NCI-H1436 treated with DMSO at 0.1 percent for 48 hours (cell line): ENCODE measurements around the gene TMEM185A.
"Not testable (repeated sequence)": the region's sequence is repeated elsewhere in the genome, so short reads cannot be mapped to it uniquely, and the experiment has no call there.

Experiments
- DNase-seq: peaks from one replicate; lab custom pipeline; 2025; lab: John Stamatoyannopoulos, UW

The TMEM185A gene

DNA sequence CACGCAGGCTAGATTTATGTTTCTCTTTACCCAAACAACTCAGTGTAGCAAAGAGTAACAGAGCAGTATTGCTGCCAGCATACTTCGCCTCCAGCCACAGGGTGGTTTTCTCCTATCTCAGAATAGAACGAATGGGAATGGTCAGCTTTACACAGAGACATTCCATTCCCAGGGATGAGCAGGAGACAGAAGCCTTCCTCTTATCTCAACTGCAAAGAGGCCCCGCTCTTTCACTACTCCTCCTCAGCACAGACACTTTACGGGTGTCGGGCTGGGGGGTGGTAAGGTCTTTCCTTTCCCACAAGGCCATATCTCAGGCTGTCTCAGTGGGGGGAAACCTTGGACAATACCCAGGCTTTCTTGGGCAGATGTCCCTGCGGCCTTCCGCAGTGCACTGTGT is 4.8 kb downstream of the TMEM185A start:
- DNase-seq = not testable (repeated sequence)

DNA sequence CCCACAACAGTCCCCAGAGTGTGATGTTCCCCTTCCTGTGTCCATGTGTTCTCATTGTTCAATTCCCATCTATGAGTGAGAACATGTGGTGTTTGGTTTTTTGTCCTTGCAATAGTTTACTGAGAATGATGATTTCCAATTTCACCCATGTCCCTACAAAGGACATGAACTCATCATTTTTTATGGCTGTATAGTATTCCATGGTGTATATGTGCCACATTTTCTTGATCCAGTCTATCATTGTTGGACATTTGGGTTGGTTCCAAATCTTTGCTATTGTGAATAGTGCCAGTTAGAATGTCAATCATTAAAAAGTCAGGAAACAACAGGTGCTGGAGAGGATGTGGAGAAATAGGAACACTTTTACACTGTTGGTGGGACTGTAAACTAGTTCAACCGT is 11.9 kb downstream of the TMEM185A start:
- not testable (repeated sequence) for DNase-seq

DNA sequence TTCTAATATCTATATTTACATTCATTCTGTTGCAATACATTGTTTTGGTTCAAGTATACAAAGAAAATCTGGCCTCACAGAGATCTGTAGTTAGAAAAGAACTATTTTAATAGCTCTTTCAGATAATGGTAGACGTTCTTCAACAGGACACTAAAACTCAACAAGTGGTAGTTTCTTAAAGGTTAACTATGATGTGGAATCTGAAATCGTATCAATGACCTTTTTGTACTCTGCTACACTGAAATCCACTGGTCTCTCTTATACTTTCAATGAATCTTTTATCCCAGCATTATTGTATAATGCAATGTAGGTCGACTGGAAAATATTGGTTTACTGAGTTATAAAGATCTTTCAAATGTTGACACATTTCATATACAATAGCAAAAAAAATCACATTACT is 12.7 kb downstream of the TMEM185A start:
- DNase-seq = no peak

DNA sequence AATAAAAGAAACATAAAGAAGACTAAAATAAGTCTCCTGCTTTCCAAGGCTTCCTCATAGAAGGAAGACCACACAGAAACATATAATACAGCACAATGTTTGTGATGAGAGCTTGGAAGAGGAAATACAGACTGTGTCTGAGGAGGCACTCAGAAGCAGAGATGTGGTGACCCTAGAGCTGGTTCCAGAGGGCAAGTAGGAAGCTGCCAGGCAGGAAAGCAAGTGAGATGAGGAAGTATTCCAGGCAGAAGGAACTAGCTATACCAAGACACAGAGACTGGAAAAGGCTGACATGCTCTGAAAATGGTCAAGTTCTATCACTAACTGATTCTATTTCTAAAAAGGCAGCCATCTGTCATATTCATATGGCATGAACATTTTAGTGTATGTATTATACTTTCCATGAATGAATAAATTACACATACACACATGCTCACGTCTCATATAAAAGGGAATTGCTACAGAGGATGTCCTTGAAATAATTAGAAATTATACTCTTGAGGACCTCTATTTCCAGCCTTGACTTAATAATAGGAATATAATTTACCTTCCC is 19.9 kb downstream of the TMEM185A start:
- no peak for DNase-seq

DNA sequence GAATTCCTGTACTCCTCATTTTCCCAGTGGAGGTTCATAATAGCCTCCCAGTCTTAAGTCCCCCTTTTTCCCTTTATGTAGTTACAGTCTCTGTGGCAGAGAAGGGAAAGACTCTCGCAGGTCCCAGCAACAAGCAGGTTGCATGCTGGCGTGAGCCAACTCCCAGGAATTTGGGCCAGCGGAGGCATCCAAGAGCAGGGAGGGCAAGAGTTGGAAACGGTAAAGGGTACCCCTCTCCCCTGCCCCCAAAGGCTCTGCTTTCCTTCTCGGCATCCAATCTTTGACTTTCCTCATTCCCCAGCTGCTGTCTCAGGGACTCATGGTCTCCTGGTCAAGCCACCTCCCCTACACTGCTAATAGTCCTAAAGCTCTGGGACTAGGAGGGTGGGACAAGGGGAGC is 21.1 kb downstream of the TMEM185A start:
- no peak for DNase-seq

DNA sequence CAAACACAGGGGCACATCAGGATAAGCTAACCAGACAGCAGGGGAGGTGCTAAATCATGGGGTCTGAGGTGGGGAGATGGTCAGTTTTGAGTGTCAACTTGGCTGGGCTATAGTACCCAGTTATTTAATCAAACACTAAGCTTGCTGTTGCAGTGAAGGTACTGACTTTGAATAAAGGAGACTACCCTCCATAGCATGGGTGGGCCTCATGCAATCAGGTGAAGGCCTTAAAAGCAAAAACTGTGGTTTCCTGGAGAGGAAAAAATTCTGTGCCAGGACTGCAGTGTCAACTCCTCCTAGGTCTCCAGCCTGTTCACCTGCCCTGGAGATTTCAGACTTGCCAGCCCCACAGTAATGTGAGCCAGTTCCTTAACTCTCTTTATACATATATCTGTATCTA is 23.9 kb downstream of the TMEM185A start:
- DNase-seq = no peak

DNA sequence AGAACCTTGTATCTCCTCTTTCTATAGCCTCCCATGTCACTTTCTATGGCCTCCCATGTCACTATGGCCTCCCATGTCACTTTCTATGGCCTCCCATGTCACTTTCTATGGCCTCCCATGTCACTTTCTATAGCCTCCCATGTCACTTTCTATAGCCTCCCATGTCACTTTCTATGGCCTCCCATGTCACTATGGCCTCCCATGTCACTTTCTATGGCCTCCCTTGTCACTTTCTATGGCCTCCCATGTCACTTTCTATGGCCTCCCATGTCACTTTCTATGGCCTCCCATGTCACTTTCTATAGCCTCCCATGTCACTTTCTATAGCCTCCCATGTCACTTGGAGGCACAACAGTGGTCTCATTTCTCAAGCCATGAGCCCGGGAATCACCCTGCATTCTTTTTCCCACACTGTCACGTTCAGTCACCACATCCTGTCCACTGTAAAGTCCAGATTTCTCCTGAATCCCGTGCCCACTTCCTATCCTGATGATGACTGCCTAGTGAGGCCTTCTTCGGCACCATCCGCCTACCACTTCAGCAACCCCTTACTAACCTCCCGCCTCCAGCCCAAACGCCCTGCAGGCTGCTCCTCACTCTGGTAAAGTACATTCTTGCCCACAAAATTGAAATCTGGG is 26.2 kb downstream of the TMEM185A start:
- not testable (repeated sequence) for DNase-seq

DNA sequence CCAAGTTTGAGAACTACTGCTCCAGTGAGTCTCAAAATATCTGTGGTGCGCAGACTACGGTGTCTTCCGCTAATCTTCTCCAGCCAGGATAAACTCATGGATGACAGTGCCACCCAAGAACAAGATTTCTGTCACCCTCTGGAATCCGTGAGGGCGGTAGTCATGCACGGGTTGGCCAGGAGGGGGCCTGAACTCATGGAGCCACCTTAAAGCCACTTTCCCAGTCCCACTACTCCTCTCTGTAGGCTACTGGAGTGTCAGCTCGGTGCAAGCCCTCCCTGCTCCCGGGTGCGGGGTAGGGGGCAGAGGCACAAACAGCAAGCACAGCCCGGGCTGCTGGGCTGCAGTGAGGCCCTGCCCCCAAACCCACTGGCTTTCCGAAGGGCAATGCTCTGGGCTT is 33.0 kb downstream of the TMEM185A start:
- DNase-seq = not testable (repeated sequence)

DNA sequence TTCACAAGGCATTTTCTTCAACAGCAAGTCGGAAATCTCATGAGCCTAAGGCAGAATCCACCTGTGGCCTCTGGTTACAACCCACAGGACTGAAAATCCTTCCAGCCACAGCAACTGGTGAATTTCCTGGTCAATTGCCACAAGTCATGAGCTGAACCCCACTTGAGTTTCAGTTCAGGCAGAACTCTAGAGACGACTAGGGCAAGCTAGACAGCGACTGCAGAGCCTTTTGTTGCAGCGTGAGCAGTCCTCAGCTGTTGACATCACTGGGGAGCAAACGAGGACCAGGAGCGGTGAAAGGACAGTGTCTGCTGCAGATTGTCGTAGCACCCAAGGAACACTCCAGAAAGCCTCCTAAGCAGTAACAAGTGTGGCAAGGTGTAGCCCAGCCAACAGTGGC is 35.6 kb downstream of the TMEM185A start:
- not testable (repeated sequence) for DNase-seq

DNA sequence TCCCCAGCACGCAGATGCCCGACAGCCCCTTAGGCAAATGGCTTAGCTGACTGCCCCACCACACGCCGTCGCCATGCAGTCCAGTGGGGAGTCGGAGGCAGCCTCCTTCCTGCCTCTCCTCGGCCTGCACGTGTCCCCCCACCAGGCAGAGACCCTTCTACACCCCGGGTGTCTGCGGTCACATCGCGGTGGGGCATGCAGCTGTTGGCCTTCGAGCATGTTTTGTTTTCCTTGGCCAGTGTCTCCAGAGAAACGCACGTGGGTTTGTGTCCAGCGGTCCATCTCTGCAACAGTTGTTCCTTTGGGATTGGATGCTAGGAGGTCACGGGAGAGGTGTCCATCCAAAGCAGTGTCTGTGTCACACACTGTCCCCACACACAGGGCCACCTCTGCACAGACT is 36.4 kb downstream of the TMEM185A start, which contains the start of gene HSFX2:
HSFX2 (minus strand) TSS at position 101 of the 400 bp plus-strand sequence. CDS start 614 bp downstream, outside the sequence.
- not testable (repeated sequence) for DNase-seq

DNA sequence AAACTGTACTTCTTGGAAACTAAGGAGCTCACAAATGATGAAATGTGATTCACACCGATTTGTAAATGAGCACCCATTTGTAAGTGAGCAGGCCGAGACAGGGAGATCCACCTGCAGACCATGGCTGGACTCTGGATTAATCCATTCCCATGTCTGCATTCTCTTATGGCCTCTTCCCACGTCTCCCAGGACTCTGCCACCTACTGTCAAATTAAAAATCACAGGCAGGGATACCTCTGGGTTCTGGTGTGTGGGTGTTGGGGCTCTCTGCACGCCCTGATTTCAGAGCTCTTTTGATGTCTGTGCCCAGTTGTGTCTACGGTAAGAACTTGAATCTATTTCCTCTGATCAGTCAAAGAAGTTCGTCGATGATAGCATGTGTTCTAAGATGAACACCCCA is 40.6 kb downstream of the TMEM185A start:
- not testable (repeated sequence) for DNase-seq

DNA sequence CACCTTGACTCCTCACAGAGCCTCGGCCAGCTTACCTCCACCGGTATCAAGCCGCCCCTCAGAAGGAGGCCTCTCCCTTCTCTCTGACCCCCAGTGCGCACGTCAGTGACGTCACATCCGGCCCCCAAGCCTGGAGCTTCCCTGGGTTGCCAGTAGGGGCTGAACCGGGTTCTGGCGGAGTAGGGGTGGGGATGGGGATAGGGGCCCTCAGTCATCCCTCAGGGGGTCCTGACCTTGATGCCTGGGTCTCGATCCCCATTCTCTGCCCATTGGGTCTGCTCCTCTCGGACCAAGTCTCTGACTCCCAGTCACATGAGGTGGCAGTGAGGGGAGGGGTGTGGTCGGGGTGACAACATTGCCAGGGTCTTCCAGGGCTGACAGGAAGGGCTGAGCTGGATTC is 44.2 kb downstream of the TMEM185A start, which contains the start of gene MAGEA9B:
MAGEA9B (minus strand) TSS at position 101 of the 400 bp plus-strand sequence. CDS start 4,280 bp downstream, outside the sequence.
- DNase-seq = not testable (repeated sequence)

DNA sequence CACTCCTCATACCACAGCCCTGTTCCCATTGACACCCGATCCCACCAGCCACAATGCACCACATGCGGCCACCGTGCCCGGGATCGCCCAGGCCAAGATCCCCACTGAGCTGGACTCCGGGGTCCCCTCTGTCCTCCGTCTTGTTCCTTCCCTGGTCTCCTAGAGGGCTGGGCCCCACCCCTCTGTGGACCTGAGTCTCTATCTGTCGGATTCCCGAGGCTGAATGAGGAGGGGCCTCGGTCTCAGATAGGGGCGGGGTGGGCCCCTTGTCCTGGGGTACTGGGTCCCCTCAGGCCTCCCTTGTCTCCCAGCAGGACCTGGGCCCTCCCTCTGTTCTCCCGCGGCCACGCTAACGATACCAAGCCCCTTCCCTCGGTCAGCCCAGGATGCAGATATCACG is 46.0 kb downstream of the TMEM185A start:
- not testable (repeated sequence) for DNase-seq

DNA sequence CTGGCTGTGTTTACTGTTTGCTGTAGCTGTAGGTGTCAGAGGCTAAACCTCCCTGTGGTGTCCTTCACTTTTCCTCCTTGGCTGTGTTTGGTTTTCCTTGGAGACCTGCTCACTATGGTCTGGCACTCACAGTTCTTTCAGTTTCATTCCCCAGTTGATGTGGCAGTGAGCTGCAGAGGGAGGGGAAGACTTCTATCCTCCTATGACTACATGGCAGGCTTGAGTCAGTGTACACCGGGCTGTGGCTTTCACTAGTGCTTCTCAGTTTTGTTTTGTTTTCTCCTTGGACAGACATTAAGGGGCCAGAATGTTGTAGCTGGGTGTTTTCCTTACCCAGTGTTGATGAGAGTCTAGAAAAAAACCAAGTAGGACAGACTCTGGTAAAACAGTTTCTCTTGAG is 58.1 kb downstream of the TMEM185A start:
- DNase-seq = not testable (repeated sequence)

DNA sequence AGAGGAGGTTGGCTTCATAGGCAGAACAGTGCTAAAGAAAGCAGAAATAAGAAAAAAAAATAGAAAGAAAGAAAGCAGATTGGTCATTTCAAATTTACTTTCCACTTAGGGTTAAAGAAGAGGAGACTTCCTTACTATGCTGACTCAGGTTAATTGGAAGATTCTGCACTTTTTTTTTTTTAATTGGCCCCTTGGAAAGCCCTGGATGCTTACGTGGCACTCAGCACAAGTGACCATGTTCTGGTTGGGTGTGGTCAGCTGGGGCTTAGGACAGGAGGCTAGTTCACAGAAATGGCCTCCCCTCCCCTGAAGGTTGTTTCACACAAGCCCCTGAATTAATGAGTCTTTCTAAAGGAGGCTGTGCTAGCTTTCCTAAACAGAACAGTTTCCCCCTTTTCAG is 58.8 kb downstream of the TMEM185A start:
- DNase-seq = no peak

DNA sequence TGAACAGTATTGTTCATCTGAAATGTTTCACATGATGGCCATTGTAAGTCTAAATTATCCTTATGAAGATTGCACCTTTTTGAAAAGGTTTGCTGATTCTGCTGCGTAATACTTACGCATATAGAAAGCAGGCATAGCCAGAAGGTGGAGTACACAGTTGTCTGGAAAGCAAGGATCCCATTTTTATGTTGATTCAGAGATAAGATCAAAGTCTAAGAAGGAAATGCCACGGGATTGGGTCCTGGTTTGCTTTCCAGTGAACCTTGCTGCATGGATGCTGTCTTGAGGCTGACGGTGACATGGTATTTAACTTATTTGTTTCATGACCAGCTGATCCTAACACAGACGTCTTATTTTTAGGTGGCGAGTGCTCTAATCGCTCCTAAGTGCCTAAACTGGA is 59.8 kb downstream of the TMEM185A start:
- DNase-seq = no peak

DNA sequence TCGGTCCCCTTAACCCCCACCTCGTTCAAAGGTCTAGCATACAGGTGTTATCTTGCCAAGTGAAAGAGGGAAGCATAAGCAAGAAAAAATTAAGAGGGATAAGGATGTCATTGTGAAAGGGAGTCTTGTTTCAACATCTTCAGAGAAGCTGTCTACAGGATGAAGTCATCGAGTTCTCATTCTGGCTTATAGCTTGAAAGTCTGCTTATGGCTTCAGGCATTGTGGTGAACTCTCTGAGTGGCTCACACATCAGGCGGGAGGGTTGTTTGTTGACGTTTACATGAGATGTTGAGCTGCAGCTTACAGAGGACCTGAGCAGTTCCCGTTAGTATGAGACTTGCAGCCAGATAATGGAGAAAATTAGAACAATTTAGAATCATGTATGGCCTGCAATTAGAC is 60.9 kb downstream of the TMEM185A start:
- DNase-seq = no peak

DNA sequence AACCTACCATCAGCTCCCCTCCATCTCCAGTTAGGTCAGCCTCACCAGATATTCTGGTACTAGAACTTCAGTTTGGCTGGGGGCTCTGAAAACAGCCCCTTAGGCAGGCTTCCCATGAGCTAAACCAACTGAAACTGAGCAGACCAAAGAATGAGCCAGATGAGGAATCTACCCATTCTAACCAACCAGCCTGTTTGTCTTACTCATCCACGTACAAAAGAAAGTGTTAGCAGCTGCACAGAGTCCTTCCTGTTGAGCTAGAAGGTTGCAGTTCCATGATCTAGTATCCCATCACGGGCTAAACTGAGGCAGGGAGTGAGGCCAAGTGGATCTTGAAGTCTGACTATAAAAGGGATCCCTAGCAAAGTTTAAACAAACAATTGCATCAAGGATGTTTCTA is 61.8 kb downstream of the TMEM185A start:
- DNase-seq = no peak

DNA sequence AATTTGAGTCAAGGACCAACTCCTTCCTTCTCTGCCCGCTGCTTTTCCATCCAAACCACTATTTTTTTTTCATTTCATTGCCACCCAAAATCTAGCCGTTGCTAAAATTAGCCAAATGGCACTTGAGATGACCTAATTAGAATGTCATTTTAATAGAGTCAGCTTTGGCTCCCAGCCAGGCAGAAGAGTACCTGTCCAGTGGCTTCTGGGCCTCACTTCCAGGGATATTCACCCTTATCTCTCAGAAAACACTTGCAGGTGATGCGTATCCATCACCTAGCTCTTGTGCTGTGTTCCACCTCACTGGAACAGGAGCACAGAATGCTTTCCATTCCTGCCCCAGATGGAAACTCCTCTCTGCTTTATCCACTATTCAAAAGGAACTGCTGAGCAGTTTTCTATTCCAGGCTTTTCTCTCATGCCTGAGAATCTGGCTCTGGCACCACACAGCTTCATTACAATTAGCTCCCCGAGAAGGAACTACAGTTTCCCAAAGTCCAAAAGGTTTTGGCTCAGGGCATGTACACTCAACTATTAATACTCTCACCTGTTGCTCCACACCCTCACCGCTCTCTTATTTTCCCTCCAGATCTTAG is 62.8 kb downstream of the TMEM185A start:
- no peak for DNase-seq

DNA sequence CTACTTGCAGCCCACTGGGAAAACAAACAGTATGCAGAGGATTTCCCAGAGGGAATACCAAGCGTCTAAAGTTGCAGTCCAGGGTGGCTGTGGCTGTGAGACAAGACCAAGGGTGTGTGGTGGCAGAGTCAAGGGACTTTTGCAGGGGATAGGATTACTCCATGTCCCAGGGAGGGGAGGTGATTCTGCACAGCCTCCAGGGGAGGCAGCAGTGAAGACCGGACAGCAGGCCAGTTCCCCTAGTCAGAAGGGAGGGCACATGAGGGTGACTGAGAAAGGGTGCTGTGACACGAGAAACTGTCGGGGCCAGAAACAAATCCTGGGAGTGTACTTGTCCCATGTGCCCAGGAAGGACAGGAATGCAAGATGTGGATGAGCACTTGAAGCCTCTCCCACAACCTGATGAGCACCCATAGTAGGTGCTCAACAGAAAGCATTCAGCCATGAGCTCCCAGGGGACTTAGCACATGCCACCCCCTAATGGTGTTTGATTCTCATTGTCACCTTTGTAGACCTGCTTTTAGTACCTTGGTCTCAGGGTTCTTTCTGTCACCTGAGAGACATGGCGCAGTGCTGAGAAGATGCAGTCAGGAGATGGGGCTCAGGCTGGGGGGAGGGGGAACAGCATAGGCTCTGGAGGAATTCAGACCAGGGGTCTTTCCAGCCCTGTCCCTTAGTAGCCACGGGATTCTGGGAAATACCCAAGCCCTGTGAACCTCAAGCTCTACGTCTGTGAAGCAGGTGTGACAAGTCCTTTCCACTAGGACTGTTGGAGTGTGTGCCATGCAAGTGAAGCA is 63.8 kb downstream of the TMEM185A start:
- DNase-seq = no peak

DNA sequence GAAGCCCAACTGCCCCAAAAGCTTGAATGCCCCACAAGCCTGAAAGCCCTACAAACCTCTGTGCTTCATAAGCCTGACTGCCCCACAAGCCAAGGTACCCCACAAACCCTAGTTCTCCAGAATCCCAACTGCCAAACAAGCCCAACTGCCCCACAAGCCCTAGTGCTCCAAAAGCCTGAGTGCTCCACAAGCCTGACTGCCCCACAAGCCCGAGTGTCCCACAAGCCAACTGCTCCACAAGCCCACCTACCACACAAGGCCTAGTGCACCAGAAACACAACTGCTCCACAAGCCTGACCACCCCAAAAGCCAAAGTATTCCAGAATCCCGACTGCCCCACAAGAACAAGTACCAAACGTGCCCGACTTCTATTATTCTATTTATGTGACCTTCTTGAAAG is 68.2 kb downstream of the TMEM185A start:
- no peak for DNase-seq

DNA sequence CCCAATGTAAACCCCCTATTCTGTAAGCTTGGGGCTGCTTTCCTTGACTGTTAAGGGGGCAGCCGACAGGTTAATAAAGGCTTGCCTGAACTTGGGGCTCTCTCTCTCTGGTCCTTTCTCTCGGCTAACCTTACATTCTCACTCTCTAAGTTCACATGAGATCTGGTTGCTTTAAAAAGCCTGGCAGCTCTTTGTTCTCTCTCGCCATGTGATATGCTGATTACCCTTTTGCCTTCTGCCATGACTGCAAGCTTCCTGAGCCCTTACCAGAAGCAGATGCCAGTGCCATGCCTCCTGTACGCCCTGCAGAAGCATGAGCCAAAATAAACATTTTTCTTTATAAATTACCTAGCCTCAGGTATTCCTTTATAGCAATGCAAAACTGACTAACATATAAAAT is 76.3 kb downstream of the TMEM185A start:
- not testable (repeated sequence) for DNase-seq

DNA sequence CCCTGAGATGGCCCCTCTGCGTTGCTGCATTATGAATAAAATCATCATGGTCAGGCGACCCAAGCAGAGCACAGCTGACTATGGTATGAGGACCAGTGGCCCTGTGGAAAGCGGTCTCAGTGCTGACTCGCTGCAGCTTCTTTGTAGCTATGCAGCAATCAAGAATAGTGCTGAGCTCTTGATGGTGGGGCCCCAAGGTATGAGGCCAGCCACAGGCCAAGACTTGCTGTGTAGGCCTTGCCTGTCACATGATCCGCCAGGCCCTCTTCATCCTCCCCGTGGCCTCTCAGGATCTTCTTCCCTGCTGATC is 79.7 kb downstream of the TMEM185A start:
- not testable (repeated sequence) for DNase-seq
